Smooth muscle cell (in vitro differentiated cells): ENCODE data around the gene PHF21A. TPM values are rescaled to one million over a fixed set of nuclear protein-coding genes. Genes with fewer than 3 reads are reported as not detected.

Experiments used
- DNase-seq: peaks from one replicate; lab custom pipeline; 2025; ENCODE audit not compliant: unreplicated experiment; lab: John Stamatoyannopoulos, UW
- H2AFZ ChIP-seq: fragments of 200-600 bp; sonication (generic); 2 replicates; pipeline ENCODE4 v1.6.0; 2016; ENCODE audit warnings: antibody characterized with exemption, low read depth, mild to moderate bottlenecking
- H3F3A ChIP-seq: fragments of 200-600 bp; sonication (generic); 2 replicates; pipeline ENCODE4 v1.6.0; 2017; ENCODE audit warnings: antibody characterized with exemption, low read depth
- H3K27ac ChIP-seq: fragments of 200-600 bp; sonication (generic); 2 replicates; pipeline ENCODE4 v1.5.1; 2016; ENCODE audit warnings: low read depth, mild to moderate bottlenecking
- H3K27me3 ChIP-seq: fragments of 200-600 bp; sonication (generic); 2 replicates; pipeline ENCODE4 v1.6.1; 2016; ENCODE audit warnings: low read depth, mild to moderate bottlenecking
- H3K36me3 ChIP-seq: fragments of 200-600 bp; sonication (generic); 2 replicates; pipeline ENCODE4 v1.5.1; 2016; ENCODE audit warnings: low read depth
- H3K4me1 ChIP-seq: fragments of 200-600 bp; sonication (generic); 2 replicates; pipeline ENCODE4 v1.5.1; 2016; ENCODE audit warnings: low read depth
- H3K4me2 ChIP-seq: fragments of 200-600 bp; sonication (generic); 2 replicates; pipeline ENCODE4 v1.6.0; 2016; ENCODE audit warnings: mild to moderate bottlenecking
- H3K4me3 ChIP-seq: fragments of 200-600 bp; sonication (generic); 2 replicates; pipeline ENCODE4 v1.5.1; 2016; ENCODE audit warnings: mild to moderate bottlenecking
- H3K79me2 ChIP-seq: fragments of 200-600 bp; sonication (generic); 2 replicates; pipeline ENCODE4 v1.6.0; 2016; ENCODE audit warnings: low read depth, mild to moderate bottlenecking
- H3K9ac ChIP-seq: fragments of 200-600 bp; sonication (generic); 2 replicates; pipeline ENCODE4 v1.6.0; 2016; ENCODE audit warnings: low read depth
- H3K9me3 ChIP-seq: fragments of 200-600 bp; sonication (generic); replicated peaks from 2 replicates; pipeline ENCODE4 v1.5.1; 2016; ENCODE audit warnings: low read depth
- H4K20me1 ChIP-seq: fragments of 200-600 bp; sonication (generic); 2 replicates; pipeline ENCODE4 v1.6.0; 2016; ENCODE audit warnings: low read depth
- WGBS: methylation state at CpG from one replicate; pipeline ENCODE4 v1.1.7; 2016; ENCODE audit warnings: low lambda C conversion rate; 5-methylcytosine and 5-hydroxymethylcytosine counted together
- polyA plus RNA-seq: library from polyadenylated mRNA; unstranded; fragments of >200 nt; fragmentation: Nextera tagmentation; extraction: Ambion mirVana; gene quantifications from 2 replicates; pipeline ENCODE4 v1.2.1, GENCODE V29; 2016
- total RNA-seq: library from RNA; depleted of rRNA; stranded (reverse); fragments of >200 nt; gene quantifications from 2 replicates; pipeline ENCODE4 v1.2.3, GENCODE V29; 2014
- TF ChIP-seq, protein P1 (sequence below): fragments of 200-600 bp; sonication (generic); IDR thresholded peaks from 2 replicates; pipeline ENCODE4 v1.5.1; 2017; ENCODE audit warnings: borderline replicate concordance, mild to moderate bottlenecking, antibody characterized with exemption; ENCODE audit not compliant: insufficient read depth, poor library complexity, severe bottlenecking

Gene PHF21A
- total and polyA plus RNA-seq, 2 experiments from 2014 or later = 26.1 to 28.7 TPM

DNA sequence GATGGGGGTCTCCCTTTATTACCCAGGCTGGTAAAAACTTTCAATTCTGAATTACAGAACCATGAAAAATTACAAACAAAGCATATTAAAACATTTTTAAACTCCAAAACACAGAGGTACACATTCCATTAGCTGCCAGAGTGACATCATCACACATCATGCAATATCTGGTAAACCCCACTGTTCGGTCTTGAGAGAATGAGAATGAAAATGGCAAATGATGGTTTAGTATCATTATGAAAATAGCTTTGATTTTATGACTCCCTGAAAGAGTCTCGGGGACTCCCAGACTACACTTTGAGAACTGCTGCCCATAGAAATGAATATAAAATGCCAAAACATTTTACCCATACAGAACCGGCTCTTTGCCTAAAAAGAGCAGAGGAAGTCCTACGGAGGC, 180.0 kb downstream of the PHF21A start:
- H3K9ac ChIP-seq = no peak overlapping the region
- no peak overlapping the region for H2AFZ ChIP-seq
- no peaks in the 10 kb centered on the region for H3K4me1 ChIP-seq
- H3K4me3 ChIP-seq = no peak overlapping the region
- H3K4me2 ChIP-seq = no peak overlapping the region
- no peaks in the 10 kb centered on the region for H3F3A ChIP-seq
- TF ChIP-seq, protein P1, sequence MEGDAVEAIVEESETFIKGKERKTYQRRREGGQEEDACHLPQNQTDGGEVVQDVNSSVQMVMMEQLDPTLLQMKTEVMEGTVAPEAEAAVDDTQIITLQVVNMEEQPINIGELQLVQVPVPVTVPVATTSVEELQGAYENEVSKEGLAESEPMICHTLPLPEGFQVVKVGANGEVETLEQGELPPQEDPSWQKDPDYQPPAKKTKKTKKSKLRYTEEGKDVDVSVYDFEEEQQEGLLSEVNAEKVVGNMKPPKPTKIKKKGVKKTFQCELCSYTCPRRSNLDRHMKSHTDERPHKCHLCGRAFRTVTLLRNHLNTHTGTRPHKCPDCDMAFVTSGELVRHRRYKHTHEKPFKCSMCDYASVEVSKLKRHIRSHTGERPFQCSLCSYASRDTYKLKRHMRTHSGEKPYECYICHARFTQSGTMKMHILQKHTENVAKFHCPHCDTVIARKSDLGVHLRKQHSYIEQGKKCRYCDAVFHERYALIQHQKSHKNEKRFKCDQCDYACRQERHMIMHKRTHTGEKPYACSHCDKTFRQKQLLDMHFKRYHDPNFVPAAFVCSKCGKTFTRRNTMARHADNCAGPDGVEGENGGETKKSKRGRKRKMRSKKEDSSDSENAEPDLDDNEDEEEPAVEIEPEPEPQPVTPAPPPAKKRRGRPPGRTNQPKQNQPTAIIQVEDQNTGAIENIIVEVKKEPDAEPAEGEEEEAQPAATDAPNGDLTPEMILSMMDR = no peak
- H3K27me3 ChIP-seq = no peaks in the 10 kb centered on the region
- H3K36me3 ChIP-seq = peaks cover 5% of the 10 kb centered on the region
- no peaks in the 10 kb centered on the region for H3K9me3 ChIP-seq
- WGBS = 96% methylated on average over 4 of the region's 4 CpGs
- DNase-seq = no peak
- no peaks in the 10 kb centered on the region for H3K79me2 ChIP-seq
- no peaks in the 10 kb centered on the region for H4K20me1 ChIP-seq
- H3K27ac ChIP-seq = no peak overlapping the region

DNA sequence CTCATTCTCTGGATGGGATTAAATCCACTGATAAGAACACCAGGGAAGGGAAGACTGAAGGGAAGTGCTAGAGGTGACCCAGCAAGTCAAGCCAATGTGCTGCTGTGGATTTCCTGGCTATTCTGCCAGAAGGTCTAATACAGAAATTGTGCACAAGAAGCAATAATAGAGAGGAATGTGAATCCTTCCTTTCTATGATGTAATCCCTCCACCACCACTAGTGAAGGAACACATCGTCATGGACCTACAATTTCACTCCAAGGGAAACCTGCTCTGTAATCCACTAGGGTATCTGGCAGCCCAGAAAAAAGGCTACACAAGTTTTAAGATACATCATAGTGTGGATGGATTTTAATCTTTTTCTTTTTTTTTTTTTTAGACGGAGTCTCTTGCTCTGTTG, 181.4 kb downstream of the PHF21A start:
- DNase-seq = no peak
- H3F3A ChIP-seq = no peaks in the 10 kb centered on the region
- H3K27ac ChIP-seq = no peak overlapping the region
- H3K27me3 ChIP-seq = no peaks in the 10 kb centered on the region
- peaks cover 12% of the 10 kb centered on the region for H3K36me3 ChIP-seq
- H3K9me3 ChIP-seq = no peaks in the 10 kb centered on the region
- no peaks in the 10 kb centered on the region for H4K20me1 ChIP-seq
- no peak overlapping the region for H3K4me2 ChIP-seq
- no peak overlapping the region for H3K9ac ChIP-seq
- H3K4me3 ChIP-seq = no peak overlapping the region
- no peak overlapping the region for H2AFZ ChIP-seq
- TF ChIP-seq, protein P1 = no peak
- no peaks in the 10 kb centered on the region for H3K79me2 ChIP-seq
- 94% methylated on average over 2 of the region's 2 CpGs for WGBS
- H3K4me1 ChIP-seq = no peaks in the 10 kb centered on the region

DNA sequence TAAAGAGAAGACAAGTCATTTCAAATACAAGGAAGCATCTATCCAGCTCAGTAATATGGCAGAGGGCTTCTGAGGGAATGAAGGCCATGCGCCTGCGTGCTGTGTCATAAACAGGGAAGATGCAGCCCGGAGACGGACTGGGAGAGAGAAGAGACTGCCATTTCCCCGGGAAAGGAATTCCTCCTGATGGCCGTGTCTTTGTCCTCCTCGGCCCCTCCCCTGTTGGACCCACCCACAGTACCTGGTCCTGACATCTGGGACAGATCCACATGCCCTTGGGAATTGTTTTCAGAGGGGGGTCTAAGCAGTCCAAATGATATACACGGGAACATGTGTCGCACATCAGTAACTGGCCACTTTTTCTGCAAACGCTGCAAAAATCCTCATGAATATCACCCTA, 183.3 kb downstream of the PHF21A start:
- DNase-seq = no peak
- TF ChIP-seq, protein P1 = no peak
- no peaks in the 10 kb centered on the region for H3K4me1 ChIP-seq
- H3F3A ChIP-seq = no peaks in the 10 kb centered on the region
- H3K36me3 ChIP-seq = peaks cover 12% of the 10 kb centered on the region
- no peak overlapping the region for H2AFZ ChIP-seq
- no peaks in the 10 kb centered on the region for H4K20me1 ChIP-seq
- H3K4me3 ChIP-seq = no peak overlapping the region
- H3K9me3 ChIP-seq = no peaks in the 10 kb centered on the region
- no peak overlapping the region for H3K4me2 ChIP-seq
- no peaks in the 10 kb centered on the region for H3K27me3 ChIP-seq
- no peaks in the 10 kb centered on the region for H3K79me2 ChIP-seq
- WGBS = 87% methylated on average over 10 of the region's 10 CpGs
- H3K9ac ChIP-seq = no peak overlapping the region
- H3K27ac ChIP-seq = no peak overlapping the region

DNA sequence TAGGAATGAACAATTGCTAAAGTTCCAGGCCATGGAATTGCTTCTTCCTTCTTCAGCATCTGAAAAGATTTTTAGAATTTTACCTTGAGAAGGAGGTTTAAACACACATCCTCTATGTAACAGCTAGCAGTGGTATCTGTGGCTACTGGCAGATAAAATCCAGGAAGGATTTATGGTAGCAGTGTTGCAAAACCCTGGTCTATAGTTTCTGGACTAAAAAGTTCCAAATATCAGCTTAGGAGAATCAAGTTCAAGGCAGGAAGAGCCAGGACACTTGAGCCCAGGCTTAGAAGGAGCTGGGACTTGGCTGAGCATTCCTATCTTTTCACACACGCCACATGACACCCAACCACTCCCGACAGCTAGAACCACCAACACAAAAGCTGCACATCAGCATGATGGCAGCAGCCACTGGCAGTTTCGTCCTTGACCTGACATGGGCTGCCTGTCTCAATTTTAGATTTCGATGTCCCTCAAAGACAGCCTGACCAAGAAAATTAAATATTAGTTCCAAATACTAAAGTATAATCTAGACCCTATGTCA, 184.7 kb downstream of the PHF21A start:
- Histone ChIP-seq H3K4me2 (no peak overlapping the region), H3K4me1 (no peaks in the 10 kb centered on the region), H2AFZ (no peak overlapping the region), H3K27ac (no peak overlapping the region), H4K20me1 (no peaks in the 10 kb centered on the region), H3K9me3 (no peaks in the 10 kb centered on the region), H3K27me3 (no peaks in the 10 kb centered on the region), H3K4me3 (no peak overlapping the region), H3K9ac (no peak overlapping the region), H3F3A (no peaks in the 10 kb centered on the region), H3K36me3 (peaks cover 12% of the 10 kb centered on the region), H3K79me2 (no peaks in the 10 kb centered on the region)
- WGBS = 91% methylated on average over 4 of the region's 4 CpGs
- TF ChIP-seq, protein P1 = no peak
- no peak for DNase-seq
